GM18907 (cell line): ENCODE measurements around the gene COL18A1.
"Not testable (repeated sequence)": the region's sequence is repeated elsewhere in the genome, so short reads cannot be mapped to it uniquely, and the experiment has no call there.

ENCODE experiments used
- ATAC-seq: cut with Tn5 transposase; IDR thresholded peaks from one replicate; pipeline ENCODE4 v1.9.1; 2021; ENCODE audit warnings: mild to moderate bottlenecking, moderate library complexity; ENCODE audit not compliant: unreplicated experiment

COL18A1 gene

GRCh38 chr21:45501081-45502005 is 96.4 kb downstream of the COL18A1 start:
- ATAC-seq, result not testable (repeated sequence)

DNA sequence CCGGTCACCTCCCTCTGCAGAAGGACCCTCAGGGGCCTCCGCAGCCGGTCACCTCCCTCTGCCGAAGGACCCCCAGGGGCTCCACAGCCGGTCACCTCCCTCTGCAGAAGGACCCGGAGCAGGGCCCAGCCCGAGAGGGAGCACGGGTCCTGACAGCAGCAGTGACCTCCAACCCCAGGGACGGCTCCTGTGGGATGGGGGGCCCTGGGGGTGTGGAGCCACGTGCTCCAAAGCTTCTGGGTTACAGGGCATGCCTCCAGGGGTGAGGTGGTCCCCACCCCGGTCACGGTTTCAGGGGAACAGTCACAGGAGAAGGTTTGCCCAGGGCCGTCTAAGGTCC is 97.0 kb downstream of the COL18A1 start:
- ATAC-seq, result no peak

GRCh38 chr21:45502600-45502999 is 97.6 kb downstream of the COL18A1 start:
- no peak for ATAC-seq

- ATAC-seq, result not testable (repeated sequence)
Observed at GRCh38 chr21:45503226-45503625, 98.3 kb downstream of the COL18A1 start.

- no peak for ATAC-seq
Observed at GRCh38 chr21:45504021-45504515, 99.1 kb downstream of the COL18A1 start.

DNA sequence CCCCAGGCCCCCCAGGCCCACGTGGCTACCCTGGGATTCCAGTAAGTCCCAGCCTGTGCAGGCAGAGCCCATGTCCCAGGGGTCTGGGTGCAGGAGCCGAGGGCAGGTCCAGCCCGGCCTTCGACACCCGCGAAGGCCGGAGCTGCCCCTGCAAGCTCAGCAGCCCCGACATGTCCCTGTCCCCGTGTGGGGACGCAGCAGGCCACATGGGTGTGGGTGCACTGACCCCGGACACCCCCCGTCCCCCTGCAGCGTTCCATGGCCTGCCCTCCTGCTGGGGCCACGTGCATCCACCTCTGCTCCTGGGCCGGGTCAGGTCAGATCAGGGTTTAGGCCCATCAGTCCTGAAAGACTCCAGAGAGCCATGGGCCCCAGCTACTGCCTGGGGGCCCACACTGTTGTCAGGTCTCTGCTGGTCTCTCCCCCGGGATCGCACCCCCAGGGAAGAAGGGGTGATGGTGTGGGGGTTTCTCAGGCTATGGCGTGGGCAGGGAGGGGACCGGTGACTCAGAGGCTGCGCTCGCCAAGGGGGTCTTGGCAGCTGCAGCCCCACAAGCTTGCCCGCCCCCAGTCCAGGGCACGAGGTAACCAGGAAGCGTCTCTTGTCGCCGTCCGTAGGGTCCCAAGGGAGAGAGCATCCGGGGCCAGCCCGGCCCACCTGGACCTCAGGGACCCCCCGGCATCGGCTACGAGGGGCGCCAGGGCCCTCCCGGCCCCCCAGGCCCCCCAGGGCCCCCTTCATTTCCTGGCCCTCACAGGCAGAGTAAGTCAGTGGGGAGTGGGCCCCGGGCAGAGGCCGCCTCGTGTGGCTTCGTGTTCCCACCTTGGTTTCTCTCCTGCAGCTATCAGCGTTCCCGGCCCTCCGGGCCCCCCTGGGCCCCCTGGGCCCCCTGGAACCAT is 99.8 kb downstream of the COL18A1 start:
- ATAC-seq, result no peak

GRCh38 chr21:45505416-45506021 is 100.6 kb downstream of the COL18A1 start:
- ATAC-seq, result no peak

DNA sequence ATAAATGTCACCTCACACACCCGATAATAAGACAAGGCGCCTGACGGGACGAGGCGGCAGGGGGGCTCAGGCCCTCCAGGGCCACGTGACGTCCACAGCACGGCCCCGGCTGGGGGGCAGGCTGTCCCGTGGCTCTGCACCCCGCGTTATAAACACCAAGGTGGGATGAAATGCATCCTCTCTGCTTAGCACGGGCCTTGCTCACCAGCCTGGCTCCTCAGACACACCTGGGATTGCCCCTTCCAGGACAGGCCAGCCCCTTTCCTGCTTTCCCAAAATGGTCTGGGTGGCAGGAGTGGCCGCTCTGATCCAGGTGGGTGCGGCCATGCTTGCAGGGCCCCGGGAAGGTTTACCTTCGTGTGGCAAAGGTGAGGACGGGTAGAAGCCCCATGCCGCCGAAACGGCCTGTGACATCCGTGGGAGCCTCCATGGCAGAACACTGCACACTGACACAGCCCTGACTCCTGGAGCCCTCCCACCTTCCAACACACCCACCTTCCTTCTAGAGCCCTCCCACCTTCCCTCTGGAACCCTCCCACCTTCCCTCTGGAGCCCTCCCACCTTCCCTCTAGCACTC is 101.4 kb downstream of the COL18A1 start:
- no peak for ATAC-seq

DNA sequence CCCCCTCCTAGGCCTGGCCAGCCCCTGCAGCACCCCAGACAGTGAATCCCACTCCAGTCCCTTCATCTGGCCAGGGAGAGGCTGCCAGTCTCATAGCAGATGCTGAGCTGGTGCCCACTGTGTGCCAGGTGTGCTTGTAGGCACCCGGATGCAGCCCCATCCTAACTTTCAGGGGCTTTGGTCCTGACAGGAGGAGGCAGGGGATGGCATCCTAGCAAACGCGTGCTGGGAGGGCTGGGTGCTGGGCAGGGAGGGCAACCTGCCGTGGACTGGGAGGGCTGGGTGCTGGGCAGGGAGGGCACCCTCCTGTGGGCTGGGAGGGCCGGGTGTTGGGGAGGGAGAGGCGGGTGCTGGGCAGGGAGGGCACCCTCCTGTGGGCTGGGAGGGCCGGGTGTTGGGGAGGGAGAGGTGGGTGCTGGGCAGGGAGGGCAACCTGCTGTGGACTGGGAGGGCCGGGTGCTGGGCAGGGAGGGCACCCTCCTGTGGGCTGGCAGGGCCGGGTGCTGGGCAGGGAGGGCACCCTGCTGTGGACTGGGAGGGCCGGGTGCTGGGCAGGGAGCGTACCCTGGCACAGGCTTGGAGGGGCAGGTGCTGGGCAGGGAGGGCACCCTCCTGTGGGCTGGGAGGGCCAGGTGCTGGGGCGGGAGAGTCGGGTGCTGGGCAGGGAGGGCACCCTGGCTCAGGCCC is 102.0 kb downstream of the COL18A1 start:
- no peak for ATAC-seq

GRCh38 chr21:45507523-45507875 is 102.5 kb downstream of the COL18A1 start:
- no peak for ATAC-seq

- ATAC-seq, result no peak
Observed at GRCh38 chr21:45507888-45508508, 103.0 kb downstream of the COL18A1 start.

DNA sequence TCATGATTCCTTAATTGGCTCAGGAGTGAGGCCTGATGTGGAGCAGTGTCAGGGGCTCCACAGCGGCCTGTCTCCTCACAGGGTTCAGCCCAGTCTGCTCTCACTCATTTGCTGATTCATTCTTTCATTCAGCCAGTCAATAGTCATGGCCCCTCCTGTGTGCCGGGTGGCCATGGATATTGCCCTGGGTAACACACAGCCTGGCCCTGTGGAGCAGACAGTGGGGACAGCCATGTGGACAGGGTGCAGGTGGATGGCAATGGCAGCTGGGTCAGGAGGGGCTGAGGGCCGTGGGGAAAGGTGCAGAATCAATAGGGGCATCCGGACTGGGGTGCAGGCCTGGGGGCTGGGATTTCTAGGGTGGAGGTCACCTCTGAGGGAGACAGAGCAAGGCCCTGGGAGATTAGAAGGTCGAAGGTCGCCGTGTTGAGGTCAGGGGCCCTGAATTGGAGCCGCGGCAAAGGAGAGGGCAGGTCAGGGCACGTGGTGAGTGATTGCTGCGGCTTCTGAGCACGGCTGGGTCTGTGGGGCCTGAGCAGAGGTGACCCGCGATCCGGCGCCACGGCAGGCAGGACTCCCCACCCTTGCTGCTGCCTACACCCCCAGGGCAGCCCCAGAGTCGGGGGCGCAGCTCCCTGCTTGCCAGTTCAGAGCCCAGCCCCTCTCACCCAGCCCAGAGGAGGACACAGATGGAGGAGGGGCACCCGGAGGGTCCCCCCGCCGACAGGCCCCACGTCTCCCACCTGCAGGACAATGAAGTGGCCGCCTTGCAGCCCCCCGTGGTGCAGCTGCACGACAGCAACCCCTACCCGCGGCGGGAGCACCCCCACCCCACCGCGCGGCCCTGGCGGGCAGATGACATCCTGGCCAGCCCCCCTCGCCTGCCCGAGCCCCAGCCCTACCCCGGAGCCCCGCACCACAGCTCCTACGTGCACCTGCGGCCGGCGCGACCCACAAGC is 103.9 kb downstream of the COL18A1 start:
- no peak for ATAC-seq

DNA sequence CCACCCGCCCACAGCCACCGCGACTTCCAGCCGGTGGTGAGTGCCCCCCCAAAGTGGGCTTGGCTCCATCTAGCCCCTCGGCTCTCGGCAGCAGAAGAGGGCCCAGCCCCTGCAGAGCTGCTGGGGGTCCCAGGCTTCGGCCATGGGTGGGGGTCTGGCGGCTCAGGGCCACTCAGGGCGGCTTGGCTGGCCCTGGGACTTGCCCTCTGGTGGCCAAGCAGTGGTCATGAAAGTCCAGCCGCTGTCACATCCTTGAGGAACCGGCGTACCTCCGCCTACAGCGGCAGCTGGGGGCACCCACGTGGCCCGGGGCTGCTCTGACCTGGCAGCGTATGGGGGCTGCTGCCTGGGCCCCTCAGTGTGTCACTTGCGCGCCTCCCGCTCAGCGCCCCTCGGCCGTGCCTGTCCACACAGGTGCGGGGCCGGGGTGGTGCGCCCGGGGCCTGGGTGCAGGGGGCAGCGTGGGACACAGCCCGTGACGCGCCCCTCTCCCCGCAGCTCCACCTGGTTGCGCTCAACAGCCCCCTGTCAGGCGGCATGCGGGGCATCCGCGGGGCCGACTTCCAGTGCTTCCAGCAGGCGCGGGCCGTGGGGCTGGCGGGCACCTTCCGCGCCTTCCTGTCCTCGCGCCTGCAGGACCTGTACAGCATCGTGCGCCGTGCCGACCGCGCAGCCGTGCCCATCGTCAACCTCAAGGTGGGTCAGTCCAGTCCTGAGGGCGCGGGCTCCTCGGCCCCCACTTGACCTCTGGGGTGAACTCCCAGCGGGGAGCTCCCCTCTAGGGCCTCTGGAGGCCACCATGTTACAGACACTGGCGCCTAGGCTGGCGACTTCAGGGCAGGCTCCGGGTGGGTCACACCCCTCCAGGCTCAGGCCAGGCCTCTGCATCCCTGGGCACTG is 104.9 kb downstream of the COL18A1 start:
- ATAC-seq, result no peak

GRCh38 chr21:45510466-45510955 is 105.5 kb downstream of the COL18A1 start:
- no peak for ATAC-seq

DNA sequence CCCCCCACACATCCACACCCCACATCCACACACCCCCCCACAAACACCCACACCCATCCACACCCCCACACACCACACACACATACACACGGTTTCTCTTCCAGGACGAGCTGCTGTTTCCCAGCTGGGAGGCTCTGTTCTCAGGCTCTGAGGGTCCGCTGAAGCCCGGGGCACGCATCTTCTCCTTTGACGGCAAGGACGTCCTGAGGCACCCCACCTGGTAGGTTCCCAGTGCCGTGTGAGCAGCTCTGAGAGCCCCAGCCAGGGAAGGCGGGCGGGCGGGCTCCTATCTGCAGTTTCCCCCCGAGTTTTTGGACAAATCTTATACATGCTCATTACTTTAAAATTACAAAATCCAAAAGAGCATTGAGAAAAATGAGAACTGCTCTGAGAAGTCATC is 106.0 kb downstream of the COL18A1 start:
- ATAC-seq, result no peak

GRCh38 chr21:45511661-45512431 is 106.9 kb downstream of the COL18A1 start:
- ATAC-seq, result no peak

- no peak for ATAC-seq
Observed at GRCh38 chr21:45512626-45513002, 107.6 kb downstream of the COL18A1 start.
